OCI-LY7 (cell line): ENCODE data around the gene RXFP2.

Experiments used
- EZH2phosphoT487 ChIP-seq: fragments of 200-600 bp; sonication (generic); IDR thresholded peaks from 2 replicates; pipeline ENCODE4 v1.6.1; 2018; ENCODE audit warnings: low read depth, borderline replicate concordance, mild to moderate bottlenecking, mixed run types, antibody characterized with exemption, low read length, moderate library complexity, mixed read lengths
- TF ChIP-seq, protein P1 (sequence below): fragments of 200-600 bp; sonication (generic); conservative IDR thresholded peaks from 2 replicates; pipeline ENCODE4 v1.5.1; 2014; ENCODE audit warnings: mild to moderate bottlenecking, antibody characterized with exemption, low read length, moderate library complexity, mixed read lengths

DNA sequence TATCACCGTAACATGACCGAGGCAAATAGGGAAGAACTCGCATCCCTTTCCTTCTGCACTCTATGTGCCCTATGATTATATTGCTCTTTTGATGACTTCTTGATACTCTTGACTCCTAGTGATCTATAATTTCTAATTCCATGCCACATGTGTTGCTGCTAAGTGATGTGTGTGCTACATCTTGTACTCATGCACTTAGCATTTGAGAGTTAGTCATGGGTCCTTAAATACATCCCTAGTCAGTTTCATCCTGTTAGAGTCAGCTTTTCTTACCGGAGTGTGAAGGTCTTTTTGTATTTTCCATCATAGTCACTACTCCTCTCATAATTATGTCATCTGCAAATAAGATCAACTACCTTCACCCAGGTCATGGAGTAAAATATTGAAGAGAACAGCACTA is 30.2 kb downstream of the RXFP2 start:
- TF ChIP-seq, protein P1, sequence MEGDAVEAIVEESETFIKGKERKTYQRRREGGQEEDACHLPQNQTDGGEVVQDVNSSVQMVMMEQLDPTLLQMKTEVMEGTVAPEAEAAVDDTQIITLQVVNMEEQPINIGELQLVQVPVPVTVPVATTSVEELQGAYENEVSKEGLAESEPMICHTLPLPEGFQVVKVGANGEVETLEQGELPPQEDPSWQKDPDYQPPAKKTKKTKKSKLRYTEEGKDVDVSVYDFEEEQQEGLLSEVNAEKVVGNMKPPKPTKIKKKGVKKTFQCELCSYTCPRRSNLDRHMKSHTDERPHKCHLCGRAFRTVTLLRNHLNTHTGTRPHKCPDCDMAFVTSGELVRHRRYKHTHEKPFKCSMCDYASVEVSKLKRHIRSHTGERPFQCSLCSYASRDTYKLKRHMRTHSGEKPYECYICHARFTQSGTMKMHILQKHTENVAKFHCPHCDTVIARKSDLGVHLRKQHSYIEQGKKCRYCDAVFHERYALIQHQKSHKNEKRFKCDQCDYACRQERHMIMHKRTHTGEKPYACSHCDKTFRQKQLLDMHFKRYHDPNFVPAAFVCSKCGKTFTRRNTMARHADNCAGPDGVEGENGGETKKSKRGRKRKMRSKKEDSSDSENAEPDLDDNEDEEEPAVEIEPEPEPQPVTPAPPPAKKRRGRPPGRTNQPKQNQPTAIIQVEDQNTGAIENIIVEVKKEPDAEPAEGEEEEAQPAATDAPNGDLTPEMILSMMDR = no peak
- TF ChIP-seq EZH2phosphoT487 = no peak
